SHP77 (cell line): ENCODE measurements around the gene AVL9.
"Not testable (repeated sequence)": the region's sequence is repeated elsewhere in the genome, so short reads cannot be mapped to it uniquely, and the experiment has no call there.

Experiments
- DNase-seq, 2 experiments: peaks; one replicate each; lab custom pipeline; 2025; lab: John Stamatoyannopoulos, UW

The AVL9 gene

GRCh38 chr7:32587411-32587948 is 92.2 kb downstream of the AVL9 start:
- DNase-seq = no peak

- no peak for DNase-seq
Measured at GRCh38 chr7:32588657-32589056, 93.4 kb downstream of the AVL9 start.

- DNase-seq = no peak
Measured at GRCh38 chr7:32591938-32592337, 96.6 kb downstream of the AVL9 start.

- no peak for DNase-seq
Measured at GRCh38 chr7:32592701-32593100, 97.4 kb downstream of the AVL9 start.

- no peak for DNase-seq
Measured at GRCh38 chr7:32594965-32595490, 99.7 kb downstream of the AVL9 start.

GRCh38 chr7:32601196-32601595 is 105.9 kb downstream of the AVL9 start:
- DNase-seq = not testable (repeated sequence)

- no peak for DNase-seq
Measured at GRCh38 chr7:32602470-32602869, 107.2 kb downstream of the AVL9 start.

- not testable (repeated sequence) for DNase-seq
Measured at GRCh38 chr7:32603492-32603891, 108.2 kb downstream of the AVL9 start.

GRCh38 chr7:32604047-32604446 is 108.8 kb downstream of the AVL9 start:
- not testable (repeated sequence) for DNase-seq

GRCh38 chr7:32605032-32605431 is 109.7 kb downstream of the AVL9 start:
- DNase-seq = no peak

- no peak for DNase-seq
Measured at GRCh38 chr7:32609463-32609862, 114.2 kb downstream of the AVL9 start.

- no peak for DNase-seq
Measured at GRCh38 chr7:32611201-32612099, 116.2 kb downstream of the AVL9 start.

- no peak for DNase-seq
Measured at GRCh38 chr7:32616625-32617024, 121.3 kb downstream of the AVL9 start.

GRCh38 chr7:32618470-32618869 is 123.2 kb downstream of the AVL9 start:
- no peak for DNase-seq

GRCh38 chr7:32618987-32619386 is 123.7 kb downstream of the AVL9 start:
- no peak for DNase-seq

- DNase-seq = not testable (repeated sequence)
Measured at GRCh38 chr7:32619416-32619815, 124.1 kb downstream of the AVL9 start.

GRCh38 chr7:32631021-32631420 is 135.7 kb downstream of the AVL9 start:
- DNase-seq = no peak

GRCh38 chr7:32631590-32632497 is 136.6 kb downstream of the AVL9 start:
- DNase-seq = not testable (repeated sequence)

GRCh38 chr7:32633446-32633845 is 138.2 kb downstream of the AVL9 start:
- not testable (repeated sequence) for DNase-seq

GRCh38 chr7:32634798-32635393 is 139.6 kb downstream of the AVL9 start:
- not testable (repeated sequence) for DNase-seq

GRCh38 chr7:32636725-32637462 is 141.6 kb downstream of the AVL9 start:
- not testable (repeated sequence) for DNase-seq
